HEK293T (cell line): ENCODE results near the gene KLRK1.
"Not testable (repeated sequence)": the region's sequence is repeated elsewhere in the genome, so short reads cannot be mapped to it uniquely, and the experiment has no call there.

ENCODE experiments used
- BHLHE40 ChIP-seq: fragments of 450-650 bp; IDR thresholded peaks from 2 replicates; pipeline ENCODE4 v1.6.1; 2016; ENCODE audit warnings: mild to moderate bottlenecking, moderate library complexity, borderline replicate concordance
- ELF4 ChIP-seq: fragments of 450-650 bp; IDR thresholded peaks from 2 replicates; pipeline ENCODE4 v1.6.1; 2017; ENCODE audit warnings: antibody characterized with exemption
- FOXA1 ChIP-seq: fragments of 450-650 bp; IDR thresholded peaks from 2 replicates; pipeline ENCODE4 v1.6.1; 2016; ENCODE audit warnings: mild to moderate bottlenecking
- SP1 ChIP-seq: fragments of 450-650 bp; IDR thresholded peaks from 2 replicates; pipeline ENCODE4 v1.6.1; 2017
- SUZ12 ChIP-seq: fragments of 450-650 bp; IDR thresholded peaks from 2 replicates; pipeline ENCODE4 v1.6.1; 2016; ENCODE audit warnings: mild to moderate bottlenecking
- TARDBP ChIP-seq: fragments of 450-650 bp; IDR thresholded peaks from 2 replicates; pipeline ENCODE4 v1.6.1; 2016
- TF ChIP-seq, protein P1 (sequence below): fragments of 450-650 bp; IDR thresholded peaks from 2 replicates; pipeline ENCODE4 v1.6.1; 2016

DNA sequence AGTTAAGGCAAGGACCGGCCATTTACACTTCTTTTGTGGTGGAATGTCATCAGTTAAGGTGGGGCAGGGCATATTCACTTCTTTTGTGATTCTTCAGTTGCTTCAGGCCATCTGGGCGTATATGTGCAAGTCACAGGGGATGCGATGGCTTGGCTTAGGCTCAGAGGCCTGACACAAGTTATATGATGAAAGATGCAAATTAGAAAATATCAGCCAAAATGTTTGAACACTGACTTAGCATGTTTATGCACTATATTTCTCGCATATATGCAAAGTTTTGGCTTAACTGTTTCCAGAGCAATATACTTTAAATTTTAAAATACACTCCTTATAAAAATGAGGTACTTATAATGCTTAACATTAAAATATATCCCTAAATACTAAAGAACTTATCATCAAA is 51.4 kb downstream of the KLRK1 start:
- TF ChIP-seq SUZ12, BHLHE40, TARDBP, ELF4, SP1, FOXA1: not testable (repeated sequence)
- TF ChIP-seq, protein P1, sequence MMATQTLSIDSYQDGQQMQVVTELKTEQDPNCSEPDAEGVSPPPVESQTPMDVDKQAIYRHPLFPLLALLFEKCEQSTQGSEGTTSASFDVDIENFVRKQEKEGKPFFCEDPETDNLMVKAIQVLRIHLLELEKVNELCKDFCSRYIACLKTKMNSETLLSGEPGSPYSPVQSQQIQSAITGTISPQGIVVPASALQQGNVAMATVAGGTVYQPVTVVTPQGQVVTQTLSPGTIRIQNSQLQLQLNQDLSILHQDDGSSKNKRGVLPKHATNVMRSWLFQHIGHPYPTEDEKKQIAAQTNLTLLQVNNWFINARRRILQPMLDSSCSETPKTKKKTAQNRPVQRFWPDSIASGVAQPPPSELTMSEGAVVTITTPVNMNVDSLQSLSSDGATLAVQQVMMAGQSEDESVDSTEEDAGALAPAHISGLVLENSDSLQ, result not testable (repeated sequence)
